Nephron progenitor cell (in vitro differentiated cells): ENCODE measurements around the gene FAF2.

ENCODE experiments used
- DNase-seq: peaks from one replicate; pipeline ENCODE4 v3.0.0; 2021
- H3K27ac Mint-ChIP-seq: 2 replicates; pipeline ENCODE4 v1.8.0; 2021; ENCODE audit warnings: mild to moderate bottlenecking, moderate library complexity, mixed read lengths
- H3K27me3 Mint-ChIP-seq: 2 replicates; pipeline ENCODE4 v1.8.0; 2021; ENCODE audit warnings: mild to moderate bottlenecking, low read depth, mixed read lengths; ENCODE audit not compliant: poor library complexity
- H3K36me3 Mint-ChIP-seq: 2 replicates; pipeline ENCODE4 v1.8.0; 2021; ENCODE audit warnings: low read depth, mixed read lengths
- H3K4me1 Mint-ChIP-seq: 2 replicates; pipeline ENCODE4 v1.8.0; 2021; ENCODE audit warnings: mixed read lengths
- H3K4me3 Mint-ChIP-seq: 2 replicates; pipeline ENCODE4 v1.8.0; 2021; ENCODE audit warnings: mild to moderate bottlenecking, moderate library complexity, mixed read lengths
- H3K9me3 Mint-ChIP-seq: 2 replicates; pipeline ENCODE4 v1.8.0; 2021; ENCODE audit warnings: mild to moderate bottlenecking, moderate library complexity, mixed read lengths
- TF ChIP-seq, protein P1 (sequence below): fragments of 200-600 bp; sonication (generic); IDR thresholded peaks from 2 replicates; pipeline ENCODE4 v1.5.0; 2021; ENCODE audit warnings: antibody characterized with exemption

Gene FAF2, protein sequence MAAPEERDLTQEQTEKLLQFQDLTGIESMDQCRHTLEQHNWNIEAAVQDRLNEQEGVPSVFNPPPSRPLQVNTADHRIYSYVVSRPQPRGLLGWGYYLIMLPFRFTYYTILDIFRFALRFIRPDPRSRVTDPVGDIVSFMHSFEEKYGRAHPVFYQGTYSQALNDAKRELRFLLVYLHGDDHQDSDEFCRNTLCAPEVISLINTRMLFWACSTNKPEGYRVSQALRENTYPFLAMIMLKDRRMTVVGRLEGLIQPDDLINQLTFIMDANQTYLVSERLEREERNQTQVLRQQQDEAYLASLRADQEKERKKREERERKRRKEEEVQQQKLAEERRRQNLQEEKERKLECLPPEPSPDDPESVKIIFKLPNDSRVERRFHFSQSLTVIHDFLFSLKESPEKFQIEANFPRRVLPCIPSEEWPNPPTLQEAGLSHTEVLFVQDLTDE

DNA sequence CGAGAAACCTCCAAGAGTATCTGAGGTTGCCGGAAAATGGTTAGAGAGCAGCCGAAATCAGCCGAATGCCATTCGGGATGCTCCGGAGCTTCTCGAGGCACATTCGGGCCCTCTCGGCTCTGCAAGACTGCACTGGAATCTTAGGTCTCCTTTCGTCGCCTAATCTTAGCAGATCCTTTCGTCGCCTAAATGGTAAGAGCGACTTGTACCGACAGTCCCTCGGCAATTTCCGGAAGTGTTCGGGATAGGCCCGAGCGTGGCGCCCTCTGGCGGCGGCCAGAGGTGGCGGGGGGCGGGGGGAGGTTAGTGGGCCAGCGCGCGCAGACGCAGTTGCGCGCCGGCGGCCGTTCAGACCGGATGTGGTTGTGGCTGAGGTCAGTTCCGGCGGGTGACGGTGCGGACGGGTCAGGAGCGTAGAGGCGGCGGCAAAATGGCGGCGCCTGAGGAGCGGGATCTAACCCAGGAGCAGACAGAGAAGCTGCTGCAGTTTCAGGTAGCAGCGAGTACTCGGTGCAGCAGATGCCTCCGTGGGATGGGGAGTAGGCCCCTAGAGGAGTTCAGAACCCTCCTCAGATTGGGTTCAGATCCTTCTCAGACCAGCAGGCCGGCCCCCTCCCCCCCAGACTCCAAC lies at the start of gene FAF2:
Gene FAF2, plus strand, starts transcription at position 408 of the 631 bp plus-strand sequence. Its CDS starts 23 bp downstream, at position 431.
- Mint-ChIP-seq H3K36me3 (peaks cover 12% of the 10 kb centered on the region), H3K4me3 (peak within 1 kb of the TSS; percentile 99), H3K9me3 (no peaks in the 10 kb centered on the region), H3K27me3 (no peaks in the 10 kb centered on the region), H3K4me1 (peaks cover 25% of the 10 kb centered on the region), H3K27ac (peak within 1 kb of the TSS; percentile 99)
- TF ChIP-seq, protein P1, sequence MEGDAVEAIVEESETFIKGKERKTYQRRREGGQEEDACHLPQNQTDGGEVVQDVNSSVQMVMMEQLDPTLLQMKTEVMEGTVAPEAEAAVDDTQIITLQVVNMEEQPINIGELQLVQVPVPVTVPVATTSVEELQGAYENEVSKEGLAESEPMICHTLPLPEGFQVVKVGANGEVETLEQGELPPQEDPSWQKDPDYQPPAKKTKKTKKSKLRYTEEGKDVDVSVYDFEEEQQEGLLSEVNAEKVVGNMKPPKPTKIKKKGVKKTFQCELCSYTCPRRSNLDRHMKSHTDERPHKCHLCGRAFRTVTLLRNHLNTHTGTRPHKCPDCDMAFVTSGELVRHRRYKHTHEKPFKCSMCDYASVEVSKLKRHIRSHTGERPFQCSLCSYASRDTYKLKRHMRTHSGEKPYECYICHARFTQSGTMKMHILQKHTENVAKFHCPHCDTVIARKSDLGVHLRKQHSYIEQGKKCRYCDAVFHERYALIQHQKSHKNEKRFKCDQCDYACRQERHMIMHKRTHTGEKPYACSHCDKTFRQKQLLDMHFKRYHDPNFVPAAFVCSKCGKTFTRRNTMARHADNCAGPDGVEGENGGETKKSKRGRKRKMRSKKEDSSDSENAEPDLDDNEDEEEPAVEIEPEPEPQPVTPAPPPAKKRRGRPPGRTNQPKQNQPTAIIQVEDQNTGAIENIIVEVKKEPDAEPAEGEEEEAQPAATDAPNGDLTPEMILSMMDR = peak; percentile 99
- peak; percentile 98 for DNase-seq

DNA sequence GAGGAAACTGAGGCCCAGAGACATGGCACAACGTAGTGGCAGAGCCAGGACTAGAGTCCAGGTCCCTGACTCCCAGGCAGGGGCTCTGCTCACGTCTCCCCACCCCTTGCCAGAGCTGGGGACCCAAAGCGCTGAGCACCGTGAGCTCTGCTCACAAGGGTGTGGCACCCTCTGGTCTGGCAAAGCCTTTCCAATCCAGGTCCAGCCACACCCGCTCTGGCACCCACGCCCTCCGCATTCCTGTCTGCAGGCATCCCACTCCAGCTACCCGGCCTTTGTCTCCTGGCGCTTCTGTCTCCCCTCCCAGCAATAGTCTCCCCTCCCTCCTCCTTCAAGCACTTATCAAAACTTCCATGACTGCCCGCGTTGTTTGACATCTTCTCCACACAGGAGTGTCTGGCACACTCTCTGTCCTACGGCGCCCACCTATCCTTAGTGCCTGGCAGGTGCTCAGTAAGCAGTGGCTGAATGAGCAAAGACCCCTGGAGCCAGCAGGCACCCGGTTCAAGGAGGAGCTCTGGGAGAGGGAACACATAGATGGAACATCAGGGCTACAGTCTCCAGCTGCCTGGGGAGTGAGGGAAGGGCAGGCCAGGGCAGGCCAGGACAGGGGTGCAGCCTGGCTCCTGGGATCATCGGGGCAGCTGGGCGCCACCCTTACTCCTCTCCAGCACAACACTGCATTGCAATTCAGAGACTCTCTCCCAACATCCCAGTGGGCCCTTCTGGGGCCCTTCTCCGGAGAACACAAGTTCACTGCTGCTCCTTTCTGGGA lies 47.6 kb upstream of the FAF2 start:
- H3K4me1 Mint-ChIP-seq = peaks cover 27% of the 10 kb centered on the region
- H3K27ac Mint-ChIP-seq = no peak overlapping the region
- peaks cover 10% of the 10 kb centered on the region for H3K27me3 Mint-ChIP-seq
- no peak for DNase-seq
- no peak overlapping the region for H3K4me3 Mint-ChIP-seq
- no peaks in the 10 kb centered on the region for H3K9me3 Mint-ChIP-seq
- TF ChIP-seq, protein P1 = no peak
- H3K36me3 Mint-ChIP-seq = no peaks in the 10 kb centered on the region

DNA sequence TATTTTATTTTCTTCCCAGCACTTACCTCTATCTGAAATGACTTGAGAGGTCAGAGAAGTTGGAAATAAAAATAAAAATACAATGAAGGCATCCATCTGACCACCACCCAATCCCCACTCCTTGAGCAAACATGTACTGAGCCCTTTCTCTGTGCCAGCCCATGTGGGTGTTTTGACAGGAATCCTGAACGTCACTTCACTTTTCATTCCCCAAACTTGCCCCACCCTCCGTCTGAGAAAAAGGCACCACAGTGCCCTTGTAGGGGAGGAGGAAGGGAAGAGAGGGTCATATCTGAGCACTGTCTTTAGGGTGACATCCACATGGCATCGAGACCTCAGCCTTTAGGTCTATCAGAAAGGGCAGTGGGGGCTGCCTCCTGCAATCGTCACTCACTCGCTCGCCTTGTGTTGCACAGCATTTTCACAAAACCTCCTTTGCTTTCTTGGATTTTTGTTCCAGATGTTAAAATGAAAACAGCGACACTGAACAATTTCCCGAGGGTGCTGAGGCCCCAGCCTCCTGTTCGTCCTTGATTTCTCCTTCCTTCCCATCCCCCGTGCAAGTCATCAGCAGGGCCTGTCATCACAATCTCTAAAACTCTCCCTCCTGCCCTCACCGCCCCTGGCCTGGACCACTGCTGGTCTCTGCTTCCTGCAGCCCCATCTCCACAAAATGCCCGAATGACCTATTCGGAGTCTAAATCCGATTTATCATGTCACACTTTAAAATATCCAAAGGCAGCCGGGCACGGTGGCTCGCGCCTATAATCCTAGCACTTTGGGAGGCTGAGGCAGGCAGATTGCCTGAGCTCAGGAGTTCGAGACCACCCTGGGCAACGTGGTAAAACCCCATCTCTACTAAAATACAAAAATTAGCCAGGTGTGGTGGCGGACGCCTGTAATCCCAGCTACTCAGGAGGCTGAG lies 46.6 kb upstream of the FAF2 start:
- DNase-seq = no peak
- H3K27me3 Mint-ChIP-seq = peaks cover 10% of the 10 kb centered on the region
- H3K27ac Mint-ChIP-seq = peak overlapping the region; percentile 81
- TF ChIP-seq, protein P1 = no peak
- H3K36me3 Mint-ChIP-seq = no peaks in the 10 kb centered on the region
- H3K4me1 Mint-ChIP-seq = peaks cover 29% of the 10 kb centered on the region
- no peaks in the 10 kb centered on the region for H3K9me3 Mint-ChIP-seq
- H3K4me3 Mint-ChIP-seq = no peak overlapping the region

DNA sequence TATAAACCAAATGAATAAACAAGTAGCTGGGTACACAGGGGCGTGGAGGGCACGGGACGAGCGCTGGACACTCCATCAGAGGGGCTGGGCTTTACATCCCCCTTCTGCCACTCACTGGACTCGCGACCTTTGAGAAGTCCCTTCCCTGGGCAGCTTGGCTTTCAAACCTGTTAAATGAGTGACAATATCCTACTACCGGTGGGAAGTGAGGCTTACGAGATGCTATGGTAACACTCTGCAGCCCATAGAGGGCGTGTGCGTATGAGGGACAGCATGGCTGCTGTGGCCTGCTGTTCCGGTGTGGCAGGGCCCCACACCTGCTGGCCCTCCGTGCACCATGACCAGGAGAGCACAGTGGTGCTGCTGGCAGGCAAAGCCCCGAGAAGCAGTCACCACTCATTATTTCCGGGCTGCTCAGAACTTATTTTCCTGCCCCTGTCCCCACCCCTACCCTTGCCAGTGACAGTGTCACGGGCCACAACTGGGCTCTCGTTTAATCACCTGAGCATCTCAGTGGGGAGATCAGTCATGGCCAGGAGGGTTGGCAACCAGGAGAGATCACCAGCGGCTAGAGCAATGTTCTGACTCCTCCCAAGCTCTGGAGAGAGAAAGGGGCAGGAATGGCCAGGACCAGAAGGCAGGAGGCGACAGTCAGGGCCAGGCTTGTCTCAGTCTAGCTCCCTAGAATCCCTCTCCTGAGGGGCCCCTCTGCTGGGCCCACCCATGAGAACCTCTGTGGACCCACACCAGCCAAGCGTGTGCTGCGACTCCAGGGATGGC lies 42.3 kb upstream of the FAF2 start:
- H3K27ac Mint-ChIP-seq = no peak overlapping the region
- TF ChIP-seq, protein P1 = peak; percentile 7

More for the DNA sequence above, 42.3 kb upstream of the FAF2 start:
- Mint-ChIP-seq H3K4me1 (peaks cover 23% of the 10 kb centered on the region), H3K4me3 (no peak overlapping the region), H3K9me3 (no peaks in the 10 kb centered on the region), H3K27me3 (peaks cover 4% of the 10 kb centered on the region), H3K36me3 (no peaks in the 10 kb centered on the region)
- no peak for DNase-seq
